Left lung (tissue), 10 donors: Measurements from ENCODE around the gene ZBED1. TPM values are rescaled to one million over a fixed set of nuclear protein-coding genes. Genes with fewer than 3 reads are reported as not detected.
"Not testable (repeated sequence)": the region's sequence is repeated elsewhere in the genome, so short reads cannot be mapped to it uniquely, and the experiment has no call there.

ENCODE experiments used
- ATAC-seq: fragments of 200-7000 bp; cut with Tn5 transposase; one replicate; pipeline ENCODE4 v1.9.1; 2020; ENCODE audit warnings: moderate library complexity
- DNase-seq, 4 donors: peaks; one replicate each; pipeline ENCODE4 v3.0.0-alpha.2; 2013 to 2020
- H3K27ac ChIP-seq, 2 donors: fragments of 200-600 bp; sonication (generic) in 1 of 2; one replicate each; pipeline versions ENCODE4 v1.5.0 to v1.8.0; 2020 to 2021
- H3K27me3 ChIP-seq, 2 donors: fragments of 200-600 bp; sonication (generic) in 1 of 2; one replicate each; pipeline versions ENCODE4 v1.5.0 to v1.8.0; 2020 to 2021
- H3K36me3 ChIP-seq, 2 donors: fragments of 200-600 bp; sonication (generic) in 1 of 2; one replicate each; pipeline versions ENCODE4 v1.5.0 to v1.8.0; 2020 to 2021
- H3K4me1 ChIP-seq, 2 donors: fragments of 200-600 bp; one replicate each; pipeline ENCODE4 v1.8.0; 2021
- H3K4me3 ChIP-seq, 2 donors: fragments of 200-600 bp; sonication (generic) in 1 of 2; one replicate each; pipeline versions ENCODE4 v1.5.0 to v1.8.0; 2020 to 2021; ENCODE audit warnings: mild to moderate bottlenecking in 1 of 2
- H3K9me3 ChIP-seq, 2 donors: fragments of 200-600 bp; sonication (generic) in 1 of 2; one replicate each; pipeline versions ENCODE4 v1.5.0 to v1.8.0; 2020 to 2021
- CTCF ChIP-seq, 2 donors: fragments of 200-600 bp; sonication (generic) in 1 of 2; IDR thresholded peaks; one replicate each; pipeline versions ENCODE4 v1.5.0 to v1.8.0; 2021; ENCODE audit warnings: antibody characterized with exemption in 2 of 2
- intact Hi-C, 2 donors: fragments of 100-400 bp; cut with DNase I; formaldehyde crosslinking; loops; one replicate each; pipeline versions ENCODE4 v1.11.2 to v1.14.2; 2022
- polyA plus RNA-seq, 6 donors: library from polyadenylated mRNA; unstranded; fragments of 120-200 nt; gene quantifications; one replicate each; pipeline ENCODE4 v1.2.1, GENCODE V29; 2013; ENCODE audit not compliant: insufficient read length in 6 of 6
- total RNA-seq, 2 donors: library from RNA; stranded (reverse); fragmentation: NEBNext Ultra II Directional; extraction: Animal tissue kit (Norgen Biotek cat#: 25700); gene quantifications; one replicate each; pipeline ENCODE4 v1.2.1, GENCODE V29; 2021
- donor health status: DM: no; HTN: yes; CAD: no.
- donor health status: DM: no; HTN: no; CAD: no.

Gene ZBED1
- total and polyA plus RNA-seq, 8 donors = 26.1 to 40.2 (median 31.1) TPM

- no peak for ATAC-seq
- Histone ChIP-seq H3K9me3 (no peaks in the 10 kb centered on the region), H3K27me3 (no peaks in the 10 kb centered on the region), H3K27ac (no peak overlapping the region), H3K4me3 (no peak overlapping the region), H3K36me3 (peaks cover 0 to 8% of the 10 kb centered on the region in 2 donors), H3K4me1 (no peaks in the 10 kb centered on the region)
- TF ChIP-seq CTCF (IDR thresholded peaks at IDR 0.05) = no peak
- intact Hi-C loops = no loop called here
- peak in 1 of 4 donors; percentile 22 for DNase-seq
These were observed 21.4 kb downstream of the ZBED1 start for GRCh38 chrX:2479420-2479780.

- Histone ChIP-seq H3K27me3 (no peaks in the 10 kb centered on the region), H3K27ac (no peak overlapping the region), H3K9me3 (no peaks in the 10 kb centered on the region), H3K4me3 (no peak overlapping the region), H3K36me3 (peaks cover 0 to 8% of the 10 kb centered on the region in 2 donors), H3K4me1 (no peaks in the 10 kb centered on the region)
- ATAC-seq = no peak
- TF ChIP-seq CTCF (IDR thresholded peaks at IDR 0.05) = no peak
- intact Hi-C loops = no loop called here
- DNase-seq = peak in 1 of 4 donors; percentile 19
These were observed 22.0 kb downstream of the ZBED1 start for GRCh38 chrX:2478546-2479419.

GRCh38 chrX:2477313-2477712 is 23.5 kb downstream of the ZBED1 start:
- peak in 1 of 4 donors; percentile 3 for DNase-seq
- H3K4me3 ChIP-seq, H3K9me3 ChIP-seq, H3K27me3 ChIP-seq, intact Hi-C loops, H3K36me3 ChIP-seq, H3K27ac ChIP-seq, H3K4me1 ChIP-seq, ATAC-seq: not testable (repeated sequence)

GRCh38 chrX:2474963-2475726 is 25.6 kb downstream of the ZBED1 start:
- H3K36me3 ChIP-seq = peaks cover 0 to 7% of the 10 kb centered on the region in 2 donors
- no peak for TF ChIP-seq CTCF (IDR thresholded peaks at IDR 0.05)
- H3K27ac ChIP-seq = no peak overlapping the region
- intact Hi-C loops = no loop called here
- H3K4me3 ChIP-seq = no peak overlapping the region
- DNase-seq (peak in 1 of 4 donors; percentile 21), ATAC-seq (no peak)
- no peaks in the 10 kb centered on the region for H3K27me3 ChIP-seq
- H3K4me1 ChIP-seq = no peaks in the 10 kb centered on the region
- no peaks in the 10 kb centered on the region for H3K9me3 ChIP-seq

GRCh38 chrX:2474280-2474962 is 26.4 kb downstream of the ZBED1 start:
- H3K36me3 ChIP-seq = no peaks in the 10 kb centered on the region
- no peak overlapping the region for H3K4me3 ChIP-seq
- no peak overlapping the region for H3K27ac ChIP-seq
- ATAC-seq (no peak), DNase-seq (peak in 1 of 4 donors; percentile 13)
- intact Hi-C loops = no loop called here
- no peaks in the 10 kb centered on the region for H3K4me1 ChIP-seq
- no peaks in the 10 kb centered on the region for H3K9me3 ChIP-seq
- no peaks in the 10 kb centered on the region for H3K27me3 ChIP-seq
- no peak for TF ChIP-seq CTCF (IDR thresholded peaks at IDR 0.05)

GRCh38 chrX:2473064-2473463 is 27.7 kb downstream of the ZBED1 start:
- ATAC-seq, H3K9me3 ChIP-seq, H3K27ac ChIP-seq, H3K4me3 ChIP-seq, H3K4me1 ChIP-seq, intact Hi-C loops, H3K36me3 ChIP-seq, H3K27me3 ChIP-seq: not testable (repeated sequence)
- DNase-seq = peak in 1 of 4 donors; percentile 14
